ENCODE data around the gene WNT6. TPM values are rescaled to one million over a fixed set of nuclear protein-coding genes. Genes with fewer than 3 reads are reported as not detected.

Gene WNT6
- total and polyA plus RNA-seq, 10 of the 15 experiments (the other 5 are each of a cell fraction or from before 2014, with no cell fraction given) = 0.11 to 0.44 (median 0.22) TPM; not detected in 5

DNA sequence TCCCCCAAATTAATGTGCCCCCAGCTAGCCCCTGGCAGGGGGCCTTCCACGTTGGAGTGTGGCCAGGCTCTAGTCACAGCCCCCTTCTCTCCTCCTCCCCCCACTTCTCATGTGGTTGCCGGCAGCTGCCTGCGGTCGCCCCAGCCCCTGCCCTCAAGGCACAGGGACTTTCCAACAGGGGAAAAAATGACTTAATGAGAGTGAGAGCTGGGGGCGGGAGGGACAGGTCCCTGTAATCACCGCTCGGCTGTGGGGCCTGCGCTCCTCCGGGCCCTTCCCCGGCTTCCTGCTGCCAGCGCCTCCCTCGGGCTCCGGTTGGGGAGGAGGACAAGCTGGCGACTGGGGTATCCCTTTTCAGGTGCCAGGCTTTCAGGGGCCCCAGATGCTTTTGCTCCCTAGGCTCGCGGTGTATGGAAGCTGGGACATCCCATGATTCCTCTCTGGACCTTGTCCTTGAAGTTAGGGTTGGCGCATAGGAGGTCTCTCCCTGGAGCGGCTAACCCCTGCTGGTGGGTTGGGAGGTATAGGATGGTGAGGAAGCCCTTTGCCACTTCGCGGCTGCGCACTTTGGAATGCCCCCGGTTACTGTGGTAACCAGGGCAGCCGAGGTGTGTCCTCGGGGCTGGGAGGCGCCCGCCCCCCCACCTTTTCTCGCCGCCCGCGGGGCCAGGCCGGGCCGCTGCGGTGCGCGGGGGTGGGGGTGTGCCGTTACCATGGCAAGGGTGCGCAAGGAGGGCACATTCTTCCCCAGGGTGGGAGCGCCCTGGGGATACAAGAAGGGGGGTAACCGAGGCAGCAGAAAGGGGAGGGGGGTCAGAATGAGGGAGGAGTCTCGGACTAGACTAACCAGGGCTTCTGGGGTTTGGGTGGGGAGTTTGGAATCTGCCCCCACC, 37.1 kb downstream of the WNT6 start (continued):
- TF ChIP-seq NR2C1 (IDR thresholded peaks at IDR 0.05) = peak; percentile 53; the same call in 1 of the 2 replicates
- TF ChIP-seq EP300 (IDR thresholded peaks at IDR 0.05; ENCODE audit: borderline replicate concordance in 1 of 2, control insufficient read depth in 1 of 2, low read depth in 2 of 2, low read length in 2 of 2) = peak; percentile 90 to 99
- peak; percentile 97 to 98 for TF ChIP-seq BHLHE40 (IDR thresholded peaks at IDR 0.05; ENCODE audit: borderline replicate concordance in 1 of 2, low read depth in 2 of 2, low read length in 1 of 2)
- TF ChIP-seq, protein P1, sequence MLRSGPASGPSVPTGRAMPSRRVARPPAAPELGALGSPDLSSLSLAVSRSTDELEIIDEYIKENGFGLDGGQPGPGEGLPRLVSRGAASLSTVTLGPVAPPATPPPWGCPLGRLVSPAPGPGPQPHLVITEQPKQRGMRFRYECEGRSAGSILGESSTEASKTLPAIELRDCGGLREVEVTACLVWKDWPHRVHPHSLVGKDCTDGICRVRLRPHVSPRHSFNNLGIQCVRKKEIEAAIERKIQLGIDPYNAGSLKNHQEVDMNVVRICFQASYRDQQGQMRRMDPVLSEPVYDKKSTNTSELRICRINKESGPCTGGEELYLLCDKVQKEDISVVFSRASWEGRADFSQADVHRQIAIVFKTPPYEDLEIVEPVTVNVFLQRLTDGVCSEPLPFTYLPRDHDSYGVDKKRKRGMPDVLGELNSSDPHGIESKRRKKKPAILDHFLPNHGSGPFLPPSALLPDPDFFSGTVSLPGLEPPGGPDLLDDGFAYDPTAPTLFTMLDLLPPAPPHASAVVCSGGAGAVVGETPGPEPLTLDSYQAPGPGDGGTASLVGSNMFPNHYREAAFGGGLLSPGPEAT (IDR thresholded peaks at IDR 0.05; ENCODE audit: low read depth) = peak; percentile 100
- TF ChIP-seq, protein P2, sequence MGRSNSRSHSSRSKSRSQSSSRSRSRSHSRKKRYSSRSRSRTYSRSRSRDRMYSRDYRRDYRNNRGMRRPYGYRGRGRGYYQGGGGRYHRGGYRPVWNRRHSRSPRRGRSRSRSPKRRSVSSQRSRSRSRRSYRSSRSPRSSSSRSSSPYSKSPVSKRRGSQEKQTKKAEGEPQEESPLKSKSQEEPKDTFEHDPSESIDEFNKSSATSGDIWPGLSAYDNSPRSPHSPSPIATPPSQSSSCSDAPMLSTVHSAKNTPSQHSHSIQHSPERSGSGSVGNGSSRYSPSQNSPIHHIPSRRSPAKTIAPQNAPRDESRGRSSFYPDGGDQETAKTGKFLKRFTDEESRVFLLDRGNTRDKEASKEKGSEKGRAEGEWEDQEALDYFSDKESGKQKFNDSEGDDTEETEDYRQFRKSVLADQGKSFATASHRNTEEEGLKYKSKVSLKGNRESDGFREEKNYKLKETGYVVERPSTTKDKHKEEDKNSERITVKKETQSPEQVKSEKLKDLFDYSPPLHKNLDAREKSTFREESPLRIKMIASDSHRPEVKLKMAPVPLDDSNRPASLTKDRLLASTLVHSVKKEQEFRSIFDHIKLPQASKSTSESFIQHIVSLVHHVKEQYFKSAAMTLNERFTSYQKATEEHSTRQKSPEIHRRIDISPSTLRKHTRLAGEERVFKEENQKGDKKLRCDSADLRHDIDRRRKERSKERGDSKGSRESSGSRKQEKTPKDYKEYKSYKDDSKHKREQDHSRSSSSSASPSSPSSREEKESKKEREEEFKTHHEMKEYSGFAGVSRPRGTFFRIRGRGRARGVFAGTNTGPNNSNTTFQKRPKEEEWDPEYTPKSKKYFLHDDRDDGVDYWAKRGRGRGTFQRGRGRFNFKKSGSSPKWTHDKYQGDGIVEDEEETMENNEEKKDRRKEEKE (IDR thresholded peaks at IDR 0.05) = 0 out of 2 replicates have a peak, but pooled peaks have one; percentile 43
- TF ChIP-seq, protein P3, sequence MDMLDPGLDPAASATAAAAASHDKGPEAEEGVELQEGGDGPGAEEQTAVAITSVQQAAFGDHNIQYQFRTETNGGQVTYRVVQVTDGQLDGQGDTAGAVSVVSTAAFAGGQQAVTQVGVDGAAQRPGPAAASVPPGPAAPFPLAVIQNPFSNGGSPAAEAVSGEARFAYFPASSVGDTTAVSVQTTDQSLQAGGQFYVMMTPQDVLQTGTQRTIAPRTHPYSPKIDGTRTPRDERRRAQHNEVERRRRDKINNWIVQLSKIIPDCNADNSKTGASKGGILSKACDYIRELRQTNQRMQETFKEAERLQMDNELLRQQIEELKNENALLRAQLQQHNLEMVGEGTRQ (IDR thresholded peaks at IDR 0.05; ENCODE audit: borderline replicate concordance, low read depth, low read length) = no peak
